Activated naive CD4-positive, alpha-beta T cell treated with anti-CD3 and anti-CD28 coated beads, Interleukin-2, amount 50 U/mL, for 24 hours (primary cell): ENCODE data around the gene FIP1L1.

Experiments
- H3K27ac Mint-ChIP-seq: one replicate; pipeline ENCODE4 v1.8.0; 2021; ENCODE audit warnings: mild to moderate bottlenecking, mixed read lengths
- H3K27me3 Mint-ChIP-seq: one replicate; pipeline ENCODE4 v1.8.0; 2021; ENCODE audit warnings: mixed read lengths
- H3K36me3 Mint-ChIP-seq: one replicate; pipeline ENCODE4 v1.8.0; 2021; ENCODE audit warnings: mixed read lengths
- H3K4me1 Mint-ChIP-seq: one replicate; pipeline ENCODE4 v1.8.0; 2021; ENCODE audit warnings: mixed read lengths
- H3K4me3 Mint-ChIP-seq: one replicate; pipeline ENCODE4 v1.8.0; 2021; ENCODE audit warnings: mild to moderate bottlenecking, mixed read lengths
- H3K9me3 Mint-ChIP-seq: one replicate; pipeline ENCODE4 v1.8.0; 2021; ENCODE audit warnings: mixed read lengths

FIP1L1 gene

DNA sequence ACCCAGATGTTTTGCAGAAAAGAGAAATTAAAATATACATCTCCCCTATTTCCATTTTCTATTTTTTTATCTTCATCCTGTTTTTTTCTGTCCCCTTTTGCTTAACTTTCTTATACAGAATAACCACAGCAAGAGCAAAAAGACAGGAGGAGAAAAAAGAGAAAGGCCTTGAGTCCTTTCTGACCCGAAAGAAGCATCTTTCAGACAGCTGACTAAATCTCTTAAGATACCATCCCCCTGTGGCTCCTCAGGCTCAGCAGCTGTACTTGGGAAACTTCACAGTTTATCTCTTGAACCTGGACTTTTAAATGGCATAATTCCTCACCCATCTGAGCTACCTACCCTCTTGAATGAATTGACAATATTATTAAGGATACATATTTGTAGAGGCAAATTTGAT lies 100.2 kb downstream of the FIP1L1 start:
- Mint-ChIP-seq H3K4me1 (no peaks in the 10 kb centered on the region), H3K27ac (no peak overlapping the region), H3K36me3 (no peaks in the 10 kb centered on the region), H3K4me3 (no peak overlapping the region), H3K9me3 (peaks cover 9% of the 10 kb centered on the region), H3K27me3 (peaks cover 9% of the 10 kb centered on the region)

- no peaks in the 10 kb centered on the region for H3K9me3 Mint-ChIP-seq
- peaks cover 14% of the 10 kb centered on the region for H3K27me3 Mint-ChIP-seq
- H3K4me1 Mint-ChIP-seq: no peaks in the 10 kb centered on the region
- H3K4me3 Mint-ChIP-seq: no peak overlapping the region
- H3K36me3 Mint-ChIP-seq: no peaks in the 10 kb centered on the region
- peak overlapping the region; percentile 52 for H3K27ac Mint-ChIP-seq
These were observed 101.4 kb downstream of the FIP1L1 start for GRCh38 chr4:53478671-53479456.

DNA sequence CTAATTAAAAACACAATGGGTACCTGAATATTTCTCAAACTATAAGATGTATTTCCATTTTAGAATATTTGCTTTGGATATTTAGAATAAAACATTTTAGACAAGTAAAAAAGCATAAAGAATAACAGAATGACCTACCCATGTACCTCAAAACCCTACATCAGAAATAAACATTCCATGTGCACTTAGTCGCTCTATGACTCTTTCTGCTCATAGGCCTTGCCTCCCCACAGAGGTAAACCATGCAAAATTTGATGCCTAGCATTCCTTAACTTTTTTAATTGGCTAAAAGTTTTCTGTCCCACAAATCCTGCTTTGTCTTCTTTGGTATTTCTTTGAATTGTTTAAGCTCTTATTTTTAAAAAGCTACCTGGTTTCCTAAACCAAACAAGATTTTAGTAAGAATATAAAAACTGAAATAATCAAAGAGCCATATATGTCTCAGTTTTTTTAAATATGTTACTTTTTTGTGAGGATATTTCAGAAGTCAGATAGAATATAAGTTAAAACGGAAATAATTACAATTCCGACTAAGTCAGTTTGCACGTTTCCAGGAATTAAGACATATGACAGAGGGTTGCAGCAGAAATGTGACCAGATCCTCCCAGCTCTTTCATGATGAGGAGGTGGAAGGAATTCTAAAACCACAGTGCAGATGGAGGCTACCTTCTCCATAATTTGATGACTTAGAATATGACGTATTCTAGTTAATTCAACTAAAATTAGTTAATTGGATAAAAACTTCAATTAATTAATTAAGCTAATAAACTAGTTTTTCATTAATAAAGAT lies 102.5 kb downstream of the FIP1L1 start:
- Mint-ChIP-seq H3K4me3 (no peak overlapping the region), H3K27ac (no peak overlapping the region), H3K27me3 (peaks cover 17% of the 10 kb centered on the region), H3K4me1 (no peaks in the 10 kb centered on the region), H3K36me3 (no peaks in the 10 kb centered on the region), H3K9me3 (no peaks in the 10 kb centered on the region)

- no peaks in the 10 kb centered on the region for H3K36me3 Mint-ChIP-seq
- no peak overlapping the region for H3K27ac Mint-ChIP-seq
- no peaks in the 10 kb centered on the region for H3K4me1 Mint-ChIP-seq
- peaks cover 18% of the 10 kb centered on the region for H3K27me3 Mint-ChIP-seq
- no peak overlapping the region for H3K4me3 Mint-ChIP-seq
- H3K9me3 Mint-ChIP-seq: no peaks in the 10 kb centered on the region
These were observed 103.5 kb downstream of the FIP1L1 start for GRCh38 chr4:53480909-53481308.

GRCh38 chr4:53481586-53481985 lies 104.1 kb downstream of the FIP1L1 start:
- H3K4me3 Mint-ChIP-seq: no peak overlapping the region
- no peak overlapping the region for H3K27ac Mint-ChIP-seq
- peaks cover 18% of the 10 kb centered on the region for H3K27me3 Mint-ChIP-seq
- H3K9me3 Mint-ChIP-seq: no peaks in the 10 kb centered on the region
- no peaks in the 10 kb centered on the region for H3K4me1 Mint-ChIP-seq
- H3K36me3 Mint-ChIP-seq: no peaks in the 10 kb centered on the region

DNA sequence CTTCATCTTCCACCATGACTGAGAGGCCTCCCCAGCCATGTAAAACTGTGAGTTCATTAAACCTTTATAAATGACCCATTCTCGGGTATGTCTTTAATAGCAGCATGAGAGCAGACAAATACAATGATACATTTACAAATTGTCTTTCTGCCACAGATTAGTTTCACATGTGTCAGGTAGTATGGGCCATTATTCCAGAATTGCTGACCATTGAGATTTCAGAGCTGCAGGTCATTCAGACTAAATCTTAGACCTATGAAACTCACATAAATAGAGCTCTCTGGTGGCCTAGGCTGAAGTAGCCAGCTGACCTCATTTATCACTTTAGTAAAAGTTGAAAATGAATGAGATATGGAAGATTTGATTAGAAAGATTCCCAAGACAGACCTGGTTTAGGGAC lies 105.8 kb downstream of the FIP1L1 start:
- Mint-ChIP-seq H3K36me3 (no peaks in the 10 kb centered on the region), H3K9me3 (no peaks in the 10 kb centered on the region), H3K4me3 (no peak overlapping the region), H3K27me3 (peaks cover 19% of the 10 kb centered on the region), H3K4me1 (no peaks in the 10 kb centered on the region), H3K27ac (no peak overlapping the region)

GRCh38 chr4:53484911-53485657 lies 107.6 kb downstream of the FIP1L1 start:
- Mint-ChIP-seq H3K27me3 (peaks cover 18% of the 10 kb centered on the region), H3K27ac (no peak overlapping the region)

GRCh38 chr4:53485658-53486040 lies 108.2 kb downstream of the FIP1L1 start:
- Mint-ChIP-seq H3K27ac (no peak overlapping the region), H3K36me3 (no peaks in the 10 kb centered on the region), H3K4me3 (no peak overlapping the region), H3K9me3 (no peaks in the 10 kb centered on the region), H3K27me3 (peaks cover 19% of the 10 kb centered on the region), H3K4me1 (no peaks in the 10 kb centered on the region)

More at GRCh38 chr4:53484911-53485657, 107.6 kb downstream of the FIP1L1 start:
- no peaks in the 10 kb centered on the region for H3K9me3 Mint-ChIP-seq
- H3K36me3 Mint-ChIP-seq: no peaks in the 10 kb centered on the region
- H3K4me3 Mint-ChIP-seq: no peak overlapping the region
- no peaks in the 10 kb centered on the region for H3K4me1 Mint-ChIP-seq

DNA sequence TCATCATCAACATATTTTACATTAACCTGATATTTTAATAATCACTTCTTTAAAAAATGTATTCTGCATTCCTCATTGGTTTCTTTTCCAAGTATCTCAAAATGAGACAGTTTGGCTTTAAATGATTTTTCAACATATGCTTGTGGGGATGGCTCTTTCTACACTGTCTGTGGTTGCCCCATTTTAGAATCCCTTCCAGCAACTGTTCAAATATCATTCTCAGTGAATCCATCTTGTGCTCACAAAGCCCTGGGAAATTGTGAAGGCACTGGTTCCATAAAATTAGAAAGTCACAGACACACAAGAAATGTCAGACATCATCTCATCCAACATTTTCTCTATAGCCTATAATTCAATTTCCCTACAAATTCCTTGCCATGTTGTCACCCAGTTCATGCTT lies 110.3 kb downstream of the FIP1L1 start:
- Mint-ChIP-seq H3K4me1 (no peaks in the 10 kb centered on the region), H3K27me3 (peaks cover 12% of the 10 kb centered on the region)

GRCh38 chr4:53489279-53489889 lies 111.9 kb downstream of the FIP1L1 start:
- H3K36me3 Mint-ChIP-seq: no peaks in the 10 kb centered on the region
- no peak overlapping the region for H3K4me3 Mint-ChIP-seq
- H3K27ac Mint-ChIP-seq: no peak overlapping the region
- no peaks in the 10 kb centered on the region for H3K4me1 Mint-ChIP-seq
- no peaks in the 10 kb centered on the region for H3K9me3 Mint-ChIP-seq
- H3K27me3 Mint-ChIP-seq: peaks cover 7% of the 10 kb centered on the region

More for the DNA sequence above, 110.3 kb downstream of the FIP1L1 start:
- H3K27ac Mint-ChIP-seq: no peak overlapping the region
- H3K9me3 Mint-ChIP-seq: no peaks in the 10 kb centered on the region
- no peak overlapping the region for H3K4me3 Mint-ChIP-seq
- no peaks in the 10 kb centered on the region for H3K36me3 Mint-ChIP-seq

- Mint-ChIP-seq H3K4me1 (no peaks in the 10 kb centered on the region), H3K4me3 (no peak overlapping the region), H3K36me3 (no peaks in the 10 kb centered on the region), H3K9me3 (no peaks in the 10 kb centered on the region), H3K27me3 (peaks cover 2% of the 10 kb centered on the region), H3K27ac (no peak overlapping the region)
These were observed 112.9 kb downstream of the FIP1L1 start for GRCh38 chr4:53490161-53490956.

DNA sequence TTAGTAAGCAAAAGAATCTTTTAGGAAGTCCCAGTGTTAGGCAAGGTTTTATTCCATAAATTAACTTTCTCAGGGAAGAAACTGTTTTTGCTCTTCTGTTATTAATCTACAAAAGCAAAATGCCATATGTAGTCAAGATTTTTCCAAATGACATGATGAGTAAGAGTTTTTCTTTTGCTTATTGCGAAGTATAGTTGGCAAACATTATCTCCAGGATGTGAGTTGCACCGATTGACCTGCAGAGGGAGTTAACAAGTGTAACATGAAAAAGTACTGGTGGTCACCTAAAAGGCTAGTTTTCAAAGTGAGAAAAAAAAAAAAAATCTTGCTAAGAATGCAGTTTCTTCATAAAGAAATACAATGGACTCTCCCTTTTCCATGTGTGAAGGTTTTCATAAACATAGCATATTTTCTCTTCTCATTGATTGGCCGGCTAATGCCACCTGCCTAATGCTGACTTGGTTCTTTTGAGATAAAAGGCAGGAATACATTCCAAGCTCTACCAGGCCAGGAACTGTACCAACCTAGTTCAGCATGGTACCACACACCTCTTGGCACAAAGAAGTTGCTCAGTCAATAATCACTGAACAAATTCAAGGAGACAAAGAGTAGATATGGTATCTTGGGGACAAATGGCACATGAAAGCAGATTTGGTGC lies 113.7 kb downstream of the FIP1L1 start:
- Mint-ChIP-seq H3K36me3 (no peaks in the 10 kb centered on the region), H3K27ac (no peak overlapping the region), H3K9me3 (no peaks in the 10 kb centered on the region), H3K27me3 (peaks cover 2% of the 10 kb centered on the region), H3K4me3 (no peak overlapping the region), H3K4me1 (no peaks in the 10 kb centered on the region)

- no peaks in the 10 kb centered on the region for H3K4me1 Mint-ChIP-seq
- H3K4me3 Mint-ChIP-seq: no peak overlapping the region
- H3K27ac Mint-ChIP-seq: no peak overlapping the region
- no peaks in the 10 kb centered on the region for H3K36me3 Mint-ChIP-seq
- no peaks in the 10 kb centered on the region for H3K9me3 Mint-ChIP-seq
- H3K27me3 Mint-ChIP-seq: peaks cover 1% of the 10 kb centered on the region
These were observed 117.4 kb downstream of the FIP1L1 start for GRCh38 chr4:53494851-53495250.

DNA sequence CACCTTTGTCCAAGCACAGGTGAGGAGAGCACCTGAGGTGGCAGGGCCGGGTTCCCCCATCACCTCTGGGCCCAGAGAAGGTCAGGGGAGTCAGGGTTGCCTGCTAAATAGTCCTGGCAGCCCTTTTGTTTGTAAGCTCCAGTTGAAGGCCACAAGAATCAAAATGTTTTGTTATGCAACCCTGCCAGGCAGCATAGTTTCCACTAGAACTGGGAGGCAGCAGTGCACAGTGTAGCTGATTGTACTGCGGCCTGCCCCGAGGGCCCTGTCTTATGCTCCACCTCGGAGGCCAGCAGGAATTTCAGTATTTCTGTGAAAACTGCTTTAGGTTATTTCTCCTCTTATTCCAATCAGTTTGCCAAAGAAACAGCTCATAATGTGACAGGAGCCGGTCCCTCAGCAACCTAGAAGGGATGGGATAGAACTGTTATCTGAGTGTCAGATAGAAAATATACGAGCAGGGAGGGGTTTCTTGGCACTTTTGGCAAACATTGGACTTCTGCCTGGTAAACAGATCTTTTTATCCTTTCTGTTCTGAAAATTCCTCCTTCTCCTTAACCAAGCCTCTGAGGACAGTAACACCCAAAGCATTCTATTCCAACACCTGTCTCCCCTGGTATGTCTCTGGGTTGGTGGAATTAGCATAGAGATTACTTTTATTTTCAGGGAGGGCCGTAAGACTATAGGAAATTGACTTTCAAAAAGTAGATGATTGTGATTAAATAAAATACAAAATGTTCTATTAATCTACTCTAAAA lies 120.2 kb downstream of the FIP1L1 start:
- Mint-ChIP-seq H3K4me1 (no peaks in the 10 kb centered on the region), H3K27ac (no peak overlapping the region), H3K4me3 (no peak overlapping the region), H3K27me3 (no peaks in the 10 kb centered on the region), H3K9me3 (no peaks in the 10 kb centered on the region), H3K36me3 (no peaks in the 10 kb centered on the region)
